Lung (tissue), 12 donors: ENCODE data around the gene PXYLP1. TPM values are rescaled to one million over a fixed set of nuclear protein-coding genes. Genes with fewer than 3 reads are reported as not detected.
A peak's percentile ranks its signal among the peaks of the same experiment; 100 is the strongest.

Experiments used
- ATAC-seq: fragments of 200-7000 bp; cut with Tn5 transposase; one replicate; pipeline ENCODE4 v1.9.1; 2020; ENCODE audit warnings: moderate number of reproducible peaks; ENCODE audit not compliant: insufficient read depth, low FRiP score
- DNase-seq, 3 donors: peaks; one replicate each; pipeline ENCODE4 v3.0.0-alpha.2; 2013 to 2017
- H3K27ac ChIP-seq, 2 donors: one replicate each; pipeline ENCODE4 v1.5.1; 2013; ENCODE audit warnings: mild to moderate bottlenecking in 2 of 2, moderate library complexity in 2 of 2, control low read depth in 1 of 2, inconsistent platforms in 1 of 2, low read depth in 1 of 2, low read length in 1 of 2
- H3K27me3 ChIP-seq, 3 donors: one replicate each; pipeline ENCODE4 v1.5.1; 2013; ENCODE audit warnings: low read length in 2 of 3; ENCODE audit not compliant: control insufficient read depth in 3 of 3, insufficient read depth in 3 of 3
- H3K36me3 ChIP-seq, 4 donors: one replicate each; pipeline ENCODE4 v1.5.1; 2013; ENCODE audit warnings: low read length in 4 of 4, mild to moderate bottlenecking in 1 of 4, moderate library complexity in 1 of 4; ENCODE audit not compliant: control insufficient read depth in 4 of 4, insufficient read depth in 4 of 4
- H3K4me1 ChIP-seq, 5 donors: one replicate each; pipeline ENCODE4 v1.5.1; 2013; ENCODE audit warnings: low read length in 5 of 5, mild to moderate bottlenecking in 2 of 5, moderate library complexity in 1 of 5; ENCODE audit not compliant: control insufficient read depth in 5 of 5, insufficient read depth in 5 of 5
- H3K4me3 ChIP-seq: one replicate; pipeline ENCODE4 v1.5.1; 2013; ENCODE audit warnings: mild to moderate bottlenecking, control low read depth, moderate library complexity
- H3K9ac ChIP-seq, 2 donors: one replicate each; pipeline ENCODE4 v1.5.1; 2013; ENCODE audit warnings: low read length in 2 of 2, control low read depth in 1 of 2; ENCODE audit not compliant: insufficient read depth in 1 of 2
- H3K9me3 ChIP-seq, 4 donors: one replicate each; pipeline ENCODE4 v1.5.1; 2013; ENCODE audit warnings: low read length in 3 of 4, mild to moderate bottlenecking in 1 of 4, moderate library complexity in 1 of 4; ENCODE audit not compliant: control insufficient read depth in 4 of 4, insufficient read depth in 3 of 4
- WGBS, 2 donors: extraction: QIAGEN DNeasy Blood & Tissue Kit; methylation state at CpG; one replicate each; pipeline ENCODE4 v1.1.7; 2013; 5-methylcytosine and 5-hydroxymethylcytosine counted together
- polyA plus RNA-seq, 2 donors: library from polyadenylated mRNA; stranded (reverse); fragments of 200-250 nt; gene quantifications; one replicate each; pipeline ENCODE4 v1.2.1, GENCODE V29; 2013
- total RNA-seq, 2 donors: library from RNA; depleted of rRNA in 1 of 2; stranded (reverse); fragments of >200 nt in 1 of 2; gene quantifications; one replicate each; pipeline ENCODE4 v1.2.1, GENCODE V29; 2014 to 2021
- TF ChIP-seq, protein P1 (sequence below): IDR thresholded peaks from 2 replicates; pipeline ENCODE4 v1.5.1; 2012; ENCODE audit warnings: mild to moderate bottlenecking; ENCODE audit errors: control extremely low read depth, extremely low read depth
- donor health status: control.
- donor health status: control.
- donor health status: Bipolar disorder and iron deficiency.
- donor health status: healthy.
- donor health status: DM: yes; HTN: yes; CAD: no.

PXYLP1 gene
- total and polyA plus RNA-seq, 4 donors, result 6.3 to 17.8 (median 7.4) TPM

DNA sequence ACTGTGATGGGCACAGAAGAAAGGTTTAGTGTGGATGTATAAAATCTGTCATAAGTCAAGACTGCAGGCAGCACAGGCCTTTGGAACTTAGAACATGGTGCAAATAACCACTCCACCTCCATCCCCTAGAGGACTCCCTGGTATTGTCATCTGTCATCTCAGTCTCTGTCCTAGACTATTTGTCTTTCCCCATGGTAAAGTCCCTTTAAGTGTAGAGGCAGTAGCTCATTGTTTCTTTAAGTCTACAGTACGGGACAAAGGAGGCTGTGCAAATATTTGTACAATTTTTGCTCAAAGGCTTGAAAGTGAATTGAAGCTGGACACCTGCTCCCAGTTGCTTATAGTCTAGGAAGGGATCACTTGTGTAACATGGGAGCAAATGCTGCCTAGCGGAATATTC lies 3.2 kb upstream of the PXYLP1 start:
- TF ChIP-seq, protein P1, sequence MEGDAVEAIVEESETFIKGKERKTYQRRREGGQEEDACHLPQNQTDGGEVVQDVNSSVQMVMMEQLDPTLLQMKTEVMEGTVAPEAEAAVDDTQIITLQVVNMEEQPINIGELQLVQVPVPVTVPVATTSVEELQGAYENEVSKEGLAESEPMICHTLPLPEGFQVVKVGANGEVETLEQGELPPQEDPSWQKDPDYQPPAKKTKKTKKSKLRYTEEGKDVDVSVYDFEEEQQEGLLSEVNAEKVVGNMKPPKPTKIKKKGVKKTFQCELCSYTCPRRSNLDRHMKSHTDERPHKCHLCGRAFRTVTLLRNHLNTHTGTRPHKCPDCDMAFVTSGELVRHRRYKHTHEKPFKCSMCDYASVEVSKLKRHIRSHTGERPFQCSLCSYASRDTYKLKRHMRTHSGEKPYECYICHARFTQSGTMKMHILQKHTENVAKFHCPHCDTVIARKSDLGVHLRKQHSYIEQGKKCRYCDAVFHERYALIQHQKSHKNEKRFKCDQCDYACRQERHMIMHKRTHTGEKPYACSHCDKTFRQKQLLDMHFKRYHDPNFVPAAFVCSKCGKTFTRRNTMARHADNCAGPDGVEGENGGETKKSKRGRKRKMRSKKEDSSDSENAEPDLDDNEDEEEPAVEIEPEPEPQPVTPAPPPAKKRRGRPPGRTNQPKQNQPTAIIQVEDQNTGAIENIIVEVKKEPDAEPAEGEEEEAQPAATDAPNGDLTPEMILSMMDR, result no peak
- DNase-seq (peak in 2 of 3 donors; percentile 54 to 55), ATAC-seq (no peak)
- Histone ChIP-seq H3K36me3 (no peaks in the 10 kb centered on the region), H3K4me1 (peaks cover 0 to 55% (median 23%) of the 10 kb centered on the region in 5 donors), H3K4me3 (no peak overlapping the region), H3K27me3 (no peaks in the 10 kb centered on the region), H3K27ac (no peak overlapping the region), H3K9me3 (no peaks in the 10 kb centered on the region), H3K9ac (no peak overlapping the region)
- 72 to 81% methylated on average over 2 of the region's 2 CpGs for WGBS, 2 donors

DNA sequence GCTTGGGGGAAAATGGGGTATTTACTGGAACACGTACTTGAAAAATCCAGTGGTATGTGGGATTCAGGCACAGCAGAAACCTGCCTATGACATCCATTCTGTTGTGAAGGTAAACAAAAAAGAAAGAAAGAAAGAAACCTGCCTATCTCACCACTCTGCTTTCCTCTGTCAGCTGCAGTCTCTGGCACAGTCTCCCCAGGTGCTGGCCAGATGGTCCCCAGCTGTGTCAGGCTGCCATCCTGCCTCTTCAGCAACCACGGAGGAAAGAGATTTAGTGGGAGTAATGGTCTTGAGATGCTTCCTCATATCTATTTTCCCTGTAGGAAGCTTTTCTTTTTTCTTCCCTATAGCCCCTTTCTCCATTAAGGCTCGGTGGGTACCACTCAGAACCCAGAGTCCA lies 2.5 kb upstream of the PXYLP1 start:
- H3K27ac ChIP-seq, result no peak overlapping the region
- no peaks in the 10 kb centered on the region for H3K9me3 ChIP-seq
- WGBS, 2 donors, result 85 to 86% methylated on average over 3 of the region's 3 CpGs
- no peaks in the 10 kb centered on the region for H3K36me3 ChIP-seq
- TF ChIP-seq, protein P1, result no peak
- H3K9ac ChIP-seq, result no peak overlapping the region
- peaks cover 0 to 55% (median 23%) of the 10 kb centered on the region in 5 donors for H3K4me1 ChIP-seq
- ATAC-seq, result no peak
- no peaks in the 10 kb centered on the region for H3K27me3 ChIP-seq
- H3K4me3 ChIP-seq, result no peak overlapping the region
- no peak for DNase-seq

DNA sequence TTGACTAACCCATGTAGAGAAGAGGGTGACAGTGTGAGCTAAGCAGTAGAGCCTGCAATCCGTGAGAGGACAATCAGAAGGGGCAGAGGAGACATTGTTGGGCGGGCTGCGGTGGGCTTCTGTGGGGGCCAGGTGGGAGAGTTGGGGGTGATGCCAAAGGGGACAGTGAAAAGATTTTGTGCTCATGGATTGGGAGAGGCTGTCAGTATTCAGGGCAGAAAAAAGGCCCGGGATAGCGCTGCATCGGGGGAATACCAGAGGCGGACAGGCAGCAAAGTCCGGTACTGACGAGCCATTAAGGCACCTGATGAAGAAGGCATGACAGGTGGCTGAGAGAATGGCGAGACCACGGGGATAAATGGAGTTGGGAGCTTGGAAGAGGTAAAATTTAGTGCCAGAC lies 1.3 kb upstream of the PXYLP1 start:
- TF ChIP-seq, protein P1, result no peak
- no peak overlapping the region for H3K4me3 ChIP-seq
- H3K9me3 ChIP-seq, result no peaks in the 10 kb centered on the region
- H3K27ac ChIP-seq, result no peak overlapping the region
- no peaks in the 10 kb centered on the region for H3K36me3 ChIP-seq
- H3K27me3 ChIP-seq, result no peaks in the 10 kb centered on the region
- peaks cover 0 to 55% (median 23%) of the 10 kb centered on the region in 5 donors for H3K4me1 ChIP-seq
- 97% methylated on average over 11 of the region's 11 CpGs for WGBS, 2 donors
- no peak overlapping the region for H3K9ac ChIP-seq
- no peak for ATAC-seq
- DNase-seq, result no peak
